Stimulated activated CD8-positive, alpha-beta memory T cell treated with anti-CD3 and anti-CD28 coated beads, Interleukin-7, amount 100 ng/mL, for 24 hours (primary cell): ENCODE data around the gene GRIN1.

Experiments used
- DNase-seq: peaks from one replicate; pipeline ENCODE4 v3.0.0-alpha.2; 2020; ENCODE audit warnings: low read depth

The GRIN1 gene

DNA sequence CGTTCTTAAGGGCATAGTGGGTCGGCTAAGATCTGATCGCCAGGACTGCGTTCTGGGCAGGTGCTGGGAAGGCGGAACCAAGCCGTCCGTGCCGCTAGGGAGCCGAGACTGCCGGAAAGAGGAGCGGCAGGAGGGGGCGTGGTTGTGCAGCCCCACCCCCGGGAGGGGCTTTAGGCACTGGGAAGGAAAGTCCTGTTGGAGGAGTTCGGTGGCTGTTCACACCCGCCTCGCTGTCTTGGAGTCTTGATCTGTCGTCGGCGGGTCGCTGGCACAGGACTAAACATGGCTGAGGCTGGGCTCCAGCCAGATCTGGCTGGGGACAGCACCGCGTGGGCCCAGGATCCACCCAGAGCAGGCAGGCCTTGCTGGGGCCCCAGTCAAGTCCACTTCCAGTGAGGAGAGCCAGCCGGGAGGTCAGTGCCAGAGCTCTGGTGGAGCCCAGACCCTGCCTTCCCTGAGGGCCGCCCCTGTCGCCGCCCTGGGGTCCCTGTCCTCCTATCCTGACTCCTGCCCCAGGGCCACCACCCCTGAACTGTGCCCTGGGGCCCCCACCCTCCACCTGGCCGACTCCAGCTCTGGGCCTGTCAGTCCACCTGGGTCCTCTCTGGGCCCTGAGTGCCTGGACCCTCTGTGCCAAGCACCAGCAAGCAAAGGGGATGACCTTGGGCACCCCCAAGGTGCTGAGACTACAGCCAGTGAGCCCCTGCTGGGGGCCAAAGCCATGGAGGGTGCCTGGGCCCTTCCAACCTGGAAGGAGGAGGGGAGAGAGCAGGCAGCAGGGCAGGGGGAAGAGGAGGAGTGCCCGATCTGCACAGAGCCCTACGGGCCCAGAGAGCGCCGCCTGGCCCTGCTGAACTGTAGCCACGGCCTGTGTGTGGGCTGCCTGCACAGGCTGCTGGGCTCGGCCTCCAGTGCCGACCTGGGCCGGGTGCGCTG lies 78.6 kb downstream of the GRIN1 start:
- DNase-seq = no peak

DNA sequence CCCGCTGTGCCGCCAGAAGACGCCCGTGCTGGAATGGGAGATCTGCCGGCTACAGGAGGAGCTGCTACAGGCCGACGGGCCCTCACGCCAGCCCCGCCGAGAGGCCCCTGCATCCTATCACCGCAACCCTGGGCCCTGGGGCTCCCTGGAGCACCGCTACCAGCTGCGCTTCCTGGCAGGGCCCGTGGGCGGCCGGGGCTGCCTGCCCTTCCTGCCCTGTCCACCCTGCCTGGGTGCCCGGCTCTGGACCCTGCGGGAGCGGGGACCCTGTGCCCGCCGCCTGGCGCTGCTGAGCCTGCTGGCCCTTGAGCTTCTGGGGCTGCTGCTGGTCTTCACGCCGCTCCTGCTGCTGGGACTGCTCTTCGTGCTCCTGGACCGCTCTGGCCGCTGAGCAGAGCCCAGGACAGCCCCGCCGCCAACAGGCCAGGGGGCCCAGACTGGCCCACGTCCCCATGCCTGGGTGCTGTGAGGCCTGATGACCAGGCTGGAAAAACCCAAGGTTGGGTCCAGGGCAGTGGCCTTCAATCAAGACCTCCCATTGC lies 79.3 kb downstream of the GRIN1 start:
- DNase-seq = no peak
